GM23338 (cell line): ENCODE results near the gene CCDC38. TPM values are rescaled to one million over a fixed set of nuclear protein-coding genes. Genes with fewer than 3 reads are reported as not detected.

ENCODE experiments used
- ATAC-seq: fragments of 200-7000 bp; cut with Tn5 transposase; 3 replicates; pipeline ENCODE4 v1.9.1; 2020
- DNase-seq: peaks from one replicate; pipeline ENCODE4 v3.0.0-alpha.2; 2015; ENCODE audit warnings: low spot score
- H2AFZ ChIP-seq: fragments of 200-600 bp; sonication (generic); 2 replicates; pipeline ENCODE4 v1.8.0; 2016; ENCODE audit warnings: antibody characterized with exemption, mild to moderate bottlenecking, moderate library complexity
- H3F3A ChIP-seq: fragments of 200-600 bp; sonication (generic); replicated peaks from 2 replicates; pipeline ENCODE4 v1.8.0; 2017; ENCODE audit warnings: antibody characterized with exemption, mixed run types, low read depth
- H3K27ac ChIP-seq: fragments of 200-600 bp; sonication (generic); 2 replicates; pipeline ENCODE4 v1.6.1; 2016; ENCODE audit warnings: low read depth
- H3K27me3 ChIP-seq: fragments of 200-600 bp; sonication (generic); 2 replicates; pipeline ENCODE4 v1.8.0; 2016; ENCODE audit warnings: mild to moderate bottlenecking, mixed run types, moderate library complexity; ENCODE audit not compliant: insufficient read depth
- H3K36me3 ChIP-seq: fragments of 200-600 bp; sonication (generic); 2 replicates; pipeline ENCODE4 v1.8.0; 2016; ENCODE audit warnings: mild to moderate bottlenecking; ENCODE audit not compliant: insufficient read depth
- H3K4me1 ChIP-seq: fragments of 200-600 bp; sonication (generic); 2 replicates; pipeline ENCODE4 v1.8.0; 2016; ENCODE audit warnings: mild to moderate bottlenecking, moderate library complexity; ENCODE audit not compliant: insufficient read depth
- H3K4me2 ChIP-seq: fragments of 200-600 bp; sonication (generic); 2 replicates; pipeline ENCODE4 v1.7.1; 2017; ENCODE audit warnings: mixed run types
- H3K4me3 ChIP-seq: fragments of 200-600 bp; sonication (generic); 2 replicates; pipeline ENCODE4 v1.6.1; 2016; ENCODE audit warnings: mixed run types
- H3K79me2 ChIP-seq: fragments of 200-600 bp; sonication (generic); replicated peaks from 2 replicates; pipeline ENCODE4 v1.8.0; 2017; ENCODE audit warnings: mild to moderate bottlenecking; ENCODE audit not compliant: insufficient read depth
- H3K9me2 ChIP-seq: fragments of 200-600 bp; sonication (generic); 2 replicates; pipeline ENCODE4 v1.8.0; 2017; ENCODE audit not compliant: insufficient read depth
- H4K20me1 ChIP-seq: fragments of 200-600 bp; sonication (generic); replicated peaks from 2 replicates; pipeline ENCODE4 v1.8.0; 2017; ENCODE audit warnings: mild to moderate bottlenecking; ENCODE audit not compliant: insufficient read depth
- H3K27ac Mint-ChIP-seq: 2 replicates; pipeline ENCODE4 v1.8.0; 2020; ENCODE audit warnings: inconsistent platforms, mild to moderate bottlenecking, moderate library complexity, mixed read lengths
- H3K27me3 Mint-ChIP-seq: 3 replicates; pipeline ENCODE4 v1.8.0; 2022; ENCODE audit warnings: low read depth, mild to moderate bottlenecking, moderate library complexity, mixed read lengths, inconsistent platforms; ENCODE audit not compliant: insufficient read depth, poor library complexity
- H3K36me3 Mint-ChIP-seq: 3 replicates; pipeline ENCODE4 v1.8.0; 2021; ENCODE audit warnings: low read depth, mild to moderate bottlenecking, inconsistent platforms, moderate library complexity, mixed read lengths
- H3K4me1 Mint-ChIP-seq: 3 replicates; pipeline ENCODE4 v1.8.0; 2020; ENCODE audit warnings: mild to moderate bottlenecking, inconsistent platforms, mixed read lengths
- H3K4me3 Mint-ChIP-seq: 3 replicates; pipeline ENCODE4 v1.8.0; 2021; ENCODE audit warnings: moderate library complexity, mild to moderate bottlenecking, inconsistent platforms, mixed read lengths
- H3K9me3 Mint-ChIP-seq: 3 replicates; pipeline ENCODE4 v1.8.0; 2020; ENCODE audit warnings: moderate library complexity, mild to moderate bottlenecking, inconsistent platforms, mixed read lengths
- CREB1 ChIP-seq: fragments of 250-450 bp; sonication (Bioruptor Pico); IDR thresholded peaks from 2 replicates; pipeline ENCODE4 v1.5.0; 2020; ENCODE audit warnings: low read depth, mild to moderate bottlenecking, moderate library complexity
- EZH2 ChIP-seq: fragments of 200-600 bp; sonication (generic); IDR thresholded peaks from one replicate; pipeline ENCODE4 v1.8.0; 2017; ENCODE audit warnings: antibody characterized with exemption, mild to moderate bottlenecking, low read depth; ENCODE audit not compliant: unreplicated experiment
- EZH2phosphoT487 ChIP-seq: fragments of 200-600 bp; sonication (generic); IDR thresholded peaks from one replicate; pipeline ENCODE4 v1.8.1; 2018; ENCODE audit warnings: antibody characterized with exemption; ENCODE audit not compliant: unreplicated experiment
- JUNB ChIP-seq: IDR thresholded peaks from one replicate; pipeline ENCODE4 v1.6.1; 2016; ENCODE audit warnings: antibody characterized with exemption; ENCODE audit not compliant: unreplicated experiment
- NANOG ChIP-seq: IDR thresholded peaks from 2 replicates; pipeline ENCODE4 v1.6.1; 2016; ENCODE audit warnings: antibody characterized with exemption, borderline replicate concordance
- POLR2AphosphoS5 ChIP-seq: IDR thresholded peaks from 2 replicates; pipeline ENCODE4 v1.6.1; 2016; ENCODE audit warnings: antibody characterized with exemption, low read depth
- STAT1 ChIP-seq: IDR thresholded peaks from one replicate; pipeline ENCODE4 v1.6.1; 2016; ENCODE audit warnings: antibody characterized with exemption; ENCODE audit not compliant: unreplicated experiment
- ZNF114 ChIP-seq: fragments of 250-450 bp; sonication (Bioruptor Pico); IDR thresholded peaks from 2 replicates; pipeline ENCODE4 v1.5.0; 2020; ENCODE audit warnings: mild to moderate bottlenecking, moderate library complexity
- ZNF331 ChIP-seq: fragments of 250-450 bp; sonication (Bioruptor Pico); IDR thresholded peaks from 2 replicates; pipeline ENCODE4 v1.5.0; 2020; ENCODE audit warnings: low read depth, mild to moderate bottlenecking, moderate library complexity
- polyA plus RNA-seq: library from polyadenylated mRNA; unstranded; fragments of >200 nt; fragmentation: Nextera tagmentation; extraction: Ambion mirVana; gene quantifications from 2 replicates; pipeline ENCODE4 v1.2.1, GENCODE V29; 2016
- total RNA-seq: library from RNA; depleted of rRNA; stranded (reverse); fragments of >200 nt; shearing (Covaris generic); gene quantifications from 2 replicates; pipeline ENCODE4 v1.2.3, GENCODE V29; 2014
- TF ChIP-seq, protein P1 (sequence below): fragments of 250-450 bp; sonication (Bioruptor Pico); IDR thresholded peaks from 2 replicates; pipeline ENCODE4 v1.5.0; 2020; ENCODE audit warnings: mild to moderate bottlenecking, moderate library complexity
- TF ChIP-seq, protein P2 (sequence below): IDR thresholded peaks from one replicate; pipeline ENCODE4 v1.6.1; 2018; ENCODE audit warnings: antibody characterized with exemption; ENCODE audit not compliant: unreplicated experiment
- TF ChIP-seq, protein P3 (sequence below), 2 experiments: fragments of 200-600 bp in 1 of 2; sonication (generic) in 1 of 2; conservative IDR thresholded peaks; 2 replicates each; pipeline versions ENCODE4 v1.5.1 to v1.6.1; 2016 to 2017; ENCODE audit warnings: antibody characterized with exemption in 2 of 2, low read depth in 2 of 2, mild to moderate bottlenecking in 2 of 2, moderate library complexity in 1 of 2
- TF ChIP-seq, protein P4 (sequence below): IDR thresholded peaks from 2 replicates; pipeline ENCODE4 v1.6.1; 2016; ENCODE audit warnings: antibody characterized with exemption

The CCDC38 gene
- total and polyA plus RNA-seq, 2 experiments from 2014 or later: not detected

DNA sequence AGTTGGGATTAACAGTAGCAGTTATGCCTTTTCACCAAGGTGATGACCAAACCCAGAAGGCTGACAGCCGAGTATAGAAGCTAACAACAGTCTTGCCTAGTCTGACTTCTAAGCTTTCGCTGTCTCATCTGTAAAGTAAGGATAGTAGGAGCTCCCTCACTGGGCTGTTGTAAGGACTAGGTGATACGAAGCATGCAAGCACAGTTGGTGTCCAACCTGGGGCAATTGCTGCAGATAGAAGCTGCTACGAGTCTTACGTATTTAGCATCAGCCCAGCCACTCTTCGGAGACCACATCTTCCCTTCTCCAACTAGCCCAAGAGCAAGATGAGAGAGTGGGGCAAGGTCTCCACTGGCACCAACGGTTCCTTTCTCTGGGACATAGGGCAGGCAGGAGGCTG, 47.7 kb upstream of the CCDC38 start:
- no peaks in the 10 kb centered on the region for H3K9me3 Mint-ChIP-seq
- no peak overlapping the region for H3K27ac Mint-ChIP-seq
- no peak overlapping the region for H3K27ac ChIP-seq
- no peaks in the 10 kb centered on the region for H4K20me1 ChIP-seq
- no peaks in the 10 kb centered on the region for H3K36me3 ChIP-seq
- H3K4me1 Mint-ChIP-seq: peaks cover 38% of the 10 kb centered on the region
- peak; percentile 9 for DNase-seq
- TF ChIP-seq NANOG (no peak), CREB1 (CRISPR knock-in tag) (no peak), EZH2 (no peak), STAT1 (no peak), ZNF331 (CRISPR knock-in tag) (no peak), JUNB (no peak), ZNF114 (CRISPR knock-in tag) (no peak), POLR2AphosphoS5 (no peak), EZH2phosphoT487 (no peak)
- TF ChIP-seq, protein P1, sequence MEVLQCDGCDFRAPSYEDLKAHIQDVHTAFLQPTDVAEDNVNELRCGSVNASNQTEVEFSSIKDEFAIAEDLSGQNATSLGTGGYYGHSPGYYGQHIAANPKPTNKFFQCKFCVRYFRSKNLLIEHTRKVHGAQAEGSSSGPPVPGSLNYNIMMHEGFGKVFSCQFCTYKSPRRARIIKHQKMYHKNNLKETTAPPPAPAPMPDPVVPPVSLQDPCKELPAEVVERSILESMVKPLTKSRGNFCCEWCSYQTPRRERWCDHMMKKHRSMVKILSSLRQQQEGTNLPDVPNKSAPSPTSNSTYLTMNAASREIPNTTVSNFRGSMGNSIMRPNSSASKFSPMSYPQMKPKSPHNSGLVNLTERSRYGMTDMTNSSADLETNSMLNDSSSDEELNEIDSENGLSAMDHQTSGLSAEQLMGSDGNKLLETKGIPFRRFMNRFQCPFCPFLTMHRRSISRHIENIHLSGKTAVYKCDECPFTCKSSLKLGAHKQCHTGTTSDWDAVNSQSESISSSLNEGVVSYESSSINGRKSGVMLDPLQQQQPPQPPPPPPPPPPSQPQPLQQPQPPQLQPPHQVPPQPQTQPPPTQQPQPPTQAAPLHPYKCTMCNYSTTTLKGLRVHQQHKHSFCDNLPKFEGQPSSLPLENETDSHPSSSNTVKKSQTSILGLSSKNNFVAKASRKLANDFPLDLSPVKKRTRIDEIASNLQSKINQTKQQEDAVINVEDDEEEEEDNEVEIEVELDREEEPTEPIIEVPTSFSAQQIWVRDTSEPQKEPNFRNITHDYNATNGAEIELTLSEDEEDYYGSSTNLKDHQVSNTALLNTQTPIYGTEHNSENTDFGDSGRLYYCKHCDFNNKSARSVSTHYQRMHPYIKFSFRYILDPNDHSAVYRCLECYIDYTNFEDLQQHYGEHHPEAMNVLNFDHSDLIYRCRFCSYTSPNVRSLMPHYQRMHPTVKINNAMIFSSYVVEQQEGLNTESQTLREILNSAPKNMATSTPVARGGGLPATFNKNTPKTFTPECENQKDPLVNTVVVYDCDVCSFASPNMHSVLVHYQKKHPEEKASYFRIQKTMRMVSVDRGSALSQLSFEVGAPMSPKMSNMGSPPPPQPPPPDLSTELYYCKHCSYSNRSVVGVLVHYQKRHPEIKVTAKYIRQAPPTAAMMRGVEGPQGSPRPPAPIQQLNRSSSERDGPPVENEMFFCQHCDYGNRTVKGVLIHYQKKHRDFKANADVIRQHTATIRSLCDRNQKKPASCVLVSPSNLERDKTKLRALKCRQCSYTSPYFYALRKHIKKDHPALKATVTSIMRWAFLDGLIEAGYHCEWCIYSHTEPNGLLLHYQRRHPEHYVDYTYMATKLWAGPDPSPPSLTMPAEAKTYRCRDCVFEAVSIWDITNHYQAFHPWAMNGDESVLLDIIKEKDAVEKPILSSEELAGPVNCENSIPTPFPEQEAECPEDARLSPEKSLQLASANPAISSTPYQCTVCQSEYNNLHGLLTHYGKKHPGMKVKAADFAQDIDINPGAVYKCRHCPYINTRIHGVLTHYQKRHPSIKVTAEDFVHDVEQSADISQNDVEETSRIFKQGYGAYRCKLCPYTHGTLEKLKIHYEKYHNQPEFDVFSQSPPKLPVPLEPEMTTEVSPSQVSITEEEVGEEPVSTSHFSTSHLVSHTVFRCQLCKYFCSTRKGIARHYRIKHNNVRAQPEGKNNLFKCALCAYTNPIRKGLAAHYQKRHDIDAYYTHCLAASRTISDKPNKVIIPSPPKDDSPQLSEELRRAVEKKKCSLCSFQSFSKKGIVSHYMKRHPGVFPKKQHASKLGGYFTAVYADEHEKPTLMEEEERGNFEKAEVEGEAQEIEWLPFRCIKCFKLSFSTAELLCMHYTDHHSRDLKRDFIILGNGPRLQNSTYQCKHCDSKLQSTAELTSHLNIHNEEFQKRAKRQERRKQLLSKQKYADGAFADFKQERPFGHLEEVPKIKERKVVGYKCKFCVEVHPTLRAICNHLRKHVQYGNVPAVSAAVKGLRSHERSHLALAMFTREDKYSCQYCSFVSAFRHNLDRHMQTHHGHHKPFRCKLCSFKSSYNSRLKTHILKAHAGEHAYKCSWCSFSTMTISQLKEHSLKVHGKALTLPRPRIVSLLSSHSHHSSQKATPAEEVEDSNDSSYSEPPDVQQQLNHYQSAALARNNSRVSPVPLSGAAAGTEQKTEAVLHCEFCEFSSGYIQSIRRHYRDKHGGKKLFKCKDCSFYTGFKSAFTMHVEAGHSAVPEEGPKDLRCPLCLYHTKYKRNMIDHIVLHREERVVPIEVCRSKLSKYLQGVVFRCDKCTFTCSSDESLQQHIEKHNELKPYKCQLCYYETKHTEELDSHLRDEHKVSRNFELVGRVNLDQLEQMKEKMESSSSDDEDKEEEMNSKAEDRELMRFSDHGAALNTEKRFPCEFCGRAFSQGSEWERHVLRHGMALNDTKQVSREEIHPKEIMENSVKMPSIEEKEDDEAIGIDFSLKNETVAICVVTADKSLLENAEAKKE (CRISPR knock-in tag): no peak
- TF ChIP-seq, protein P2, sequence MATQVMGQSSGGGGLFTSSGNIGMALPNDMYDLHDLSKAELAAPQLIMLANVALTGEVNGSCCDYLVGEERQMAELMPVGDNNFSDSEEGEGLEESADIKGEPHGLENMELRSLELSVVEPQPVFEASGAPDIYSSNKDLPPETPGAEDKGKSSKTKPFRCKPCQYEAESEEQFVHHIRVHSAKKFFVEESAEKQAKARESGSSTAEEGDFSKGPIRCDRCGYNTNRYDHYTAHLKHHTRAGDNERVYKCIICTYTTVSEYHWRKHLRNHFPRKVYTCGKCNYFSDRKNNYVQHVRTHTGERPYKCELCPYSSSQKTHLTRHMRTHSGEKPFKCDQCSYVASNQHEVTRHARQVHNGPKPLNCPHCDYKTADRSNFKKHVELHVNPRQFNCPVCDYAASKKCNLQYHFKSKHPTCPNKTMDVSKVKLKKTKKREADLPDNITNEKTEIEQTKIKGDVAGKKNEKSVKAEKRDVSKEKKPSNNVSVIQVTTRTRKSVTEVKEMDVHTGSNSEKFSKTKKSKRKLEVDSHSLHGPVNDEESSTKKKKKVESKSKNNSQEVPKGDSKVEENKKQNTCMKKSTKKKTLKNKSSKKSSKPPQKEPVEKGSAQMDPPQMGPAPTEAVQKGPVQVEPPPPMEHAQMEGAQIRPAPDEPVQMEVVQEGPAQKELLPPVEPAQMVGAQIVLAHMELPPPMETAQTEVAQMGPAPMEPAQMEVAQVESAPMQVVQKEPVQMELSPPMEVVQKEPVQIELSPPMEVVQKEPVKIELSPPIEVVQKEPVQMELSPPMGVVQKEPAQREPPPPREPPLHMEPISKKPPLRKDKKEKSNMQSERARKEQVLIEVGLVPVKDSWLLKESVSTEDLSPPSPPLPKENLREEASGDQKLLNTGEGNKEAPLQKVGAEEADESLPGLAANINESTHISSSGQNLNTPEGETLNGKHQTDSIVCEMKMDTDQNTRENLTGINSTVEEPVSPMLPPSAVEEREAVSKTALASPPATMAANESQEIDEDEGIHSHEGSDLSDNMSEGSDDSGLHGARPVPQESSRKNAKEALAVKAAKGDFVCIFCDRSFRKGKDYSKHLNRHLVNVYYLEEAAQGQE: no peak
- TF ChIP-seq, protein P3, sequence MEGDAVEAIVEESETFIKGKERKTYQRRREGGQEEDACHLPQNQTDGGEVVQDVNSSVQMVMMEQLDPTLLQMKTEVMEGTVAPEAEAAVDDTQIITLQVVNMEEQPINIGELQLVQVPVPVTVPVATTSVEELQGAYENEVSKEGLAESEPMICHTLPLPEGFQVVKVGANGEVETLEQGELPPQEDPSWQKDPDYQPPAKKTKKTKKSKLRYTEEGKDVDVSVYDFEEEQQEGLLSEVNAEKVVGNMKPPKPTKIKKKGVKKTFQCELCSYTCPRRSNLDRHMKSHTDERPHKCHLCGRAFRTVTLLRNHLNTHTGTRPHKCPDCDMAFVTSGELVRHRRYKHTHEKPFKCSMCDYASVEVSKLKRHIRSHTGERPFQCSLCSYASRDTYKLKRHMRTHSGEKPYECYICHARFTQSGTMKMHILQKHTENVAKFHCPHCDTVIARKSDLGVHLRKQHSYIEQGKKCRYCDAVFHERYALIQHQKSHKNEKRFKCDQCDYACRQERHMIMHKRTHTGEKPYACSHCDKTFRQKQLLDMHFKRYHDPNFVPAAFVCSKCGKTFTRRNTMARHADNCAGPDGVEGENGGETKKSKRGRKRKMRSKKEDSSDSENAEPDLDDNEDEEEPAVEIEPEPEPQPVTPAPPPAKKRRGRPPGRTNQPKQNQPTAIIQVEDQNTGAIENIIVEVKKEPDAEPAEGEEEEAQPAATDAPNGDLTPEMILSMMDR (conservative IDR thresholded peaks at IDR 0.05; ENCODE audit: low read depth in 2 of 2): no peak
- TF ChIP-seq, protein P4, sequence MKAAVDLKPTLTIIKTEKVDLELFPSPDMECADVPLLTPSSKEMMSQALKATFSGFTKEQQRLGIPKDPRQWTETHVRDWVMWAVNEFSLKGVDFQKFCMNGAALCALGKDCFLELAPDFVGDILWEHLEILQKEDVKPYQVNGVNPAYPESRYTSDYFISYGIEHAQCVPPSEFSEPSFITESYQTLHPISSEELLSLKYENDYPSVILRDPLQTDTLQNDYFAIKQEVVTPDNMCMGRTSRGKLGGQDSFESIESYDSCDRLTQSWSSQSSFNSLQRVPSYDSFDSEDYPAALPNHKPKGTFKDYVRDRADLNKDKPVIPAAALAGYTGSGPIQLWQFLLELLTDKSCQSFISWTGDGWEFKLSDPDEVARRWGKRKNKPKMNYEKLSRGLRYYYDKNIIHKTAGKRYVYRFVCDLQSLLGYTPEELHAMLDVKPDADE: no peak
- no peak overlapping the region for H2AFZ ChIP-seq
- no peak overlapping the region for H3K4me3 ChIP-seq
- H3K4me1 ChIP-seq: peaks cover 27% of the 10 kb centered on the region
- H3F3A ChIP-seq: no peaks in the 10 kb centered on the region
- H3K79me2 ChIP-seq: no peaks in the 10 kb centered on the region
- no peaks in the 10 kb centered on the region for H3K27me3 ChIP-seq
- no peak overlapping the region for H3K4me3 Mint-ChIP-seq
- H3K27me3 Mint-ChIP-seq: peaks cover 3% of the 10 kb centered on the region
- no peaks in the 10 kb centered on the region for H3K36me3 Mint-ChIP-seq
- ATAC-seq: peak; percentile 66
- no peaks in the 10 kb centered on the region for H3K9me2 ChIP-seq
- H3K4me2 ChIP-seq: no peak overlapping the region
